Fibroblast of skin of abdomen (primary cell): ENCODE data around the gene NACAD.
A peak's percentile ranks its signal among the peaks of the same experiment; 100 is the strongest.

Source experiments
- DNase-seq: peaks from one replicate; pipeline ENCODE4 v3.0.0-alpha.2; 2013

NACAD gene

GRCh38 chr7:45089341-45089891, 647 bp upstream of the NACAD start:
- peak; percentile 61 for DNase-seq

- DNase-seq: no peak
Observed at GRCh38 chr7:45088146-45088701, 545 bp downstream of the NACAD start.

GRCh38 chr7:45087301-45088145, 1.2 kb downstream of the NACAD start:
- no peak for DNase-seq

GRCh38 chr7:45086331-45087065, 2.3 kb downstream of the NACAD start:
- DNase-seq: no peak

GRCh38 chr7:45085619-45086200, 3.1 kb downstream of the NACAD start:
- DNase-seq: no peak

GRCh38 chr7:45084901-45085618, 3.7 kb downstream of the NACAD start:
- DNase-seq: no peak

- DNase-seq: no peak
Observed at GRCh38 chr7:45084336-45084735, 4.4 kb downstream of the NACAD start.

GRCh38 chr7:45082831-45083331, 5.9 kb downstream of the NACAD start:
- no peak for DNase-seq

- DNase-seq: no peak
Observed at GRCh38 chr7:45082031-45082830, 6.5 kb downstream of the NACAD start.

GRCh38 chr7:45081670-45081974, 7.1 kb downstream of the NACAD start:
- no peak for DNase-seq

GRCh38 chr7:45080958-45081669, 7.7 kb downstream of the NACAD start:
- DNase-seq: no peak

GRCh38 chr7:45080265-45080957, 8.4 kb downstream of the NACAD start:
- DNase-seq: no peak

GRCh38 chr7:45078125-45078681, 10.6 kb downstream of the NACAD start:
- DNase-seq: no peak

GRCh38 chr7:45077579-45077978, 11.2 kb downstream of the NACAD start:
- no peak for DNase-seq

- DNase-seq: no peak
Observed at GRCh38 chr7:45076946-45077345, 11.8 kb downstream of the NACAD start.

GRCh38 chr7:45075871-45076796, 12.6 kb downstream of the NACAD start:
- no peak for DNase-seq

GRCh38 chr7:45075355-45075644, 13.5 kb downstream of the NACAD start:
- DNase-seq: no peak

- DNase-seq: no peak
Observed at GRCh38 chr7:45074528-45075354, 14.0 kb downstream of the NACAD start.
